Measurements from ENCODE around the gene CELA2B. TPM values are rescaled to one million over a fixed set of nuclear protein-coding genes. Genes with fewer than 3 reads are reported as not detected.
A peak's percentile ranks its signal among the peaks of the same experiment; 100 is the strongest.
"Not testable (repeated sequence)": the region's sequence is repeated elsewhere in the genome, so short reads cannot be mapped to it uniquely, and the experiment has no call there.

The CELA2B gene
- total and polyA plus RNA-seq, 3 experiments from 2014 or later: not detected

- peaks cover 0 to 2% (median 0%) of the 10 kb centered on the region in 5 donors for H3K9me3 Mint-ChIP-seq
- CTCF ChIA-PET: no interaction called here
- H3K4me3 Mint-ChIP-seq: no peak overlapping the region
These were observed 12.5 kb downstream of the CELA2B start for GRCh38 chr1:15488371-15488770.

DNA sequence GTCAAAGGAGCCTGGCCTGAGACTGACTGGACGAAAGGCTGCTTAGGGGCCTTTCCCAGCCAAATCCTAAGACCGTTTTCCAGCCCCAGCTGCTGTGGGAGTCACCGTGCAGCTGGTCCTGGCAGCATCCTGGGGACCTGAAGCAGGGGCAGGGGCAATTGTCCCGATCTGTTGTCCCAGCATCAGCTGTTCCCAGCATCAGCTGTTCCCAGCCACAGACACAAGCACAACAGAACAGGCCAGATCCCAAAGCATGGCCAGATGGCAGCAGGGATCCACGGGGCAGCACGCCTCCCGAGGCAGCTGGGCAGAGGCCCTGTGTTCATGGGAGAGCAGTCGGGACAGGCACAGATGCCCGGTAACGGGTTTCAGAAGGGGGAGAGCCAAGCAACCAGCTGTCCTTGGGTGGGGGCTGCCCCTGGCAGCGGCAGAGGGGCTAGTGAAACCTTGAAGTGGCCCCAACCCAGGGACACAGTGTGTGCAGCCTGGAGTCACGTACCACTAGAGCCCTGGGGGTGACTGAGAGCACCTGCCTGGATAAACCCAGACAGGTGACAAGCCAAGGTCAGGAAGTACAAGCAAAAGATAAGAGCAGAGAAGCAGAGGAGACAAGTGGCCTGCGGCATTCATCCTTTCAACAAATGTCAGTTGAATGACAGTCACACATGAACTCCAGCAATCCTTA is 13.3 kb downstream of the CELA2B start:
- no peaks in the 10 kb centered on the region for H3K27me3 Mint-ChIP-seq
- no peaks in the 10 kb centered on the region for H3K36me3 ChIP-seq (ENCODE audit: insufficient read depth, low read length)
- no peaks in the 10 kb centered on the region for H3K27me3 ChIP-seq (ENCODE audit: insufficient read depth, low read length, poor library complexity, severe bottlenecking)
- POLR2A ChIA-PET: no interaction called here
- H3K36me3 Mint-ChIP-seq: peaks cover 7 to 57% (median 16%) of the 10 kb centered on the region in 3 donors
- no peak for DNase-seq
- H3K9me3 Mint-ChIP-seq: peaks cover 0 to 2% (median 0%) of the 10 kb centered on the region in 5 donors
- no peak overlapping the region for H3K27ac ChIP-seq (ENCODE audit: low read depth, low read length)
- no peaks in the 10 kb centered on the region for H3K4me1 ChIP-seq (ENCODE audit: insufficient read depth, low read length)
- no peak overlapping the region for H3K4me3 ChIP-seq (ENCODE audit: low read length)
- peak overlapping the region in 1 of 8 donors; percentile 60 for H3K27ac Mint-ChIP-seq
- no peak overlapping the region for H3K4me3 Mint-ChIP-seq
- CTCF ChIA-PET: no interaction called here
- no peaks in the 10 kb centered on the region for H3K9me3 ChIP-seq (ENCODE audit: low read length)
- no peaks in the 10 kb centered on the region for H3K4me1 Mint-ChIP-seq

More at GRCh38 chr1:15488371-15488770, 12.5 kb downstream of the CELA2B start:
- Mint-ChIP-seq H3K36me3 (peaks cover 7 to 49% (median 13%) of the 10 kb centered on the region in 3 donors), H3K4me1 (no peaks in the 10 kb centered on the region), H3K27me3 (no peaks in the 10 kb centered on the region), H3K27ac (peak overlapping the region in 1 of 8 donors; percentile 32)
- no peak for DNase-seq
- Histone ChIP-seq H3K27ac (ENCODE audit: low read depth, low read length) (no peak overlapping the region), H3K4me3 (ENCODE audit: low read length) (no peak overlapping the region), H3K9me3 (ENCODE audit: low read length) (no peaks in the 10 kb centered on the region), H3K4me1 (ENCODE audit: insufficient read depth, low read length) (no peaks in the 10 kb centered on the region), H3K27me3 (ENCODE audit: insufficient read depth, low read length, poor library complexity, severe bottlenecking) (no peaks in the 10 kb centered on the region), H3K36me3 (ENCODE audit: insufficient read depth, low read length) (no peaks in the 10 kb centered on the region)
- POLR2A ChIA-PET: no interaction called here

DNA sequence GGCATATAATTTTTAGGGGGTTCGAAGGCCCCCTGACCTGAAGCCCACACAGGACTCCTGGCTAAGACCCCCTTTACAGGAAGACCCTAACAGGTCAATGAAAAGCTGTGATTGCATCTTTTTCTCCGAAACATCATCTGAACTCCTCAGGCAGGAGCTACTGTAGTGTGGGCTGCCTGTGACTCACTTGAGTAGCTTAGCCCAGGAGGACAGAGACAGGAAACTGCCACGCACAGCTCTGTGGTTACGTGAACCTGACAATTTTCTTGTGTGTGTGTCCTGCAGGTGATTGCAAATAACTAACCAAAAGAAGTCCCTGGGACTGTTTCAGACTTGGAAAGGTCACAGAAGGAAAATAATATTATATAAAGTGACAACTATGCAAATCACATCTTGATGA is 15.1 kb downstream of the CELA2B start:
- H3K27me3 ChIP-seq (ENCODE audit: insufficient read depth, low read length, poor library complexity, severe bottlenecking); CTCF ChIA-PET; DNase-seq; H3K27ac ChIP-seq (ENCODE audit: low read depth, low read length); H3K9me3 ChIP-seq (ENCODE audit: low read length); H3K4me3 Mint-ChIP-seq; H3K36me3 ChIP-seq (ENCODE audit: insufficient read depth, low read length); POLR2A ChIA-PET; H3K4me1 ChIP-seq (ENCODE audit: insufficient read depth, low read length); H3K4me1 Mint-ChIP-seq; H3K9me3 Mint-ChIP-seq; H3K4me3 ChIP-seq (ENCODE audit: low read length); H3K27me3 Mint-ChIP-seq: not testable (repeated sequence)
- peaks cover 10 to 62% (median 22%) of the 10 kb centered on the region in 3 donors for H3K36me3 Mint-ChIP-seq
- peak overlapping the region in 1 of 8 donors; percentile 60 for H3K27ac Mint-ChIP-seq

GRCh38 chr1:15492596-15492995 is 16.7 kb downstream of the CELA2B start:
- no peaks in the 10 kb centered on the region for H3K36me3 ChIP-seq (ENCODE audit: insufficient read depth, low read length)
- ChIA-PET CTCF (no interaction called here), POLR2A (no interaction called here)
- no peak overlapping the region for H3K4me3 Mint-ChIP-seq
- peaks cover 0 to 2% (median 0%) of the 10 kb centered on the region in 5 donors for H3K9me3 Mint-ChIP-seq
- no peak overlapping the region for H3K27ac ChIP-seq (ENCODE audit: low read depth, low read length)
- H3K27me3 Mint-ChIP-seq: no peaks in the 10 kb centered on the region
- H3K9me3 ChIP-seq (ENCODE audit: low read length): no peaks in the 10 kb centered on the region
- H3K27ac Mint-ChIP-seq: no peak overlapping the region
- no peaks in the 10 kb centered on the region for H3K27me3 ChIP-seq (ENCODE audit: insufficient read depth, low read length, poor library complexity, severe bottlenecking)
- no peaks in the 10 kb centered on the region for H3K4me1 ChIP-seq (ENCODE audit: insufficient read depth, low read length)
- peaks cover 4 to 60% (median 26%) of the 10 kb centered on the region in 3 donors for H3K36me3 Mint-ChIP-seq
- DNase-seq: no peak
- H3K4me1 Mint-ChIP-seq: no peaks in the 10 kb centered on the region
- H3K4me3 ChIP-seq (ENCODE audit: low read length): no peak overlapping the region

DNA sequence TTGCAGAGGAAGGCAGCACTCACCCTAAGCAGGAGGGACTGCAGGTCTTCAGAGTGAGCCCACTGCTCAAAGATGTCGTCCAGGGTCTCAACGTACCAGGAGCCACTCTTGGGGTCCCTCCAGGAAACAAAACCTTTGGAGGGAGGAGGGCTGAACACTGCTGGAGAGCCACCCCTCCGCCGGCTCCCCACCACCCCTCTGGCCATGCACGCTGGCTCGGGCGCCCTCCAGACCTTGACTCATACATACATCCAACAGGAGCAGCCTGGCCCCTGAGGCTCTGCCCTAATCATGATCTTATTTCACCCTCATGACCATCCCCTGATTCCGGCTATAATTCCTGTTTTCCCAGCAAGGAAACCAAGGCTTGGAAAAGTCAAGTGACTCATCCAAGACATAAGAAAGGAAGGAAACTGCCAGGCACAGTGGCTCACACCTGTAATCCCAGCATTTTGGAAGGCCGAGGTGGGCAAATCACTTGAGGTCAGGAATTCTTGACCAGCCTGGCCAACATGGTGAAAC is 18.0 kb downstream of the CELA2B start:
- no peak overlapping the region for H3K27ac ChIP-seq (ENCODE audit: low read depth, low read length)
- POLR2A ChIA-PET: no interaction called here
- H3K27ac Mint-ChIP-seq: no peak overlapping the region
- H3K9me3 ChIP-seq (ENCODE audit: low read length): no peaks in the 10 kb centered on the region
- no peak for DNase-seq
- no peak overlapping the region for H3K4me3 ChIP-seq (ENCODE audit: low read length)
- H3K9me3 Mint-ChIP-seq: peaks cover 0 to 2% (median 0%) of the 10 kb centered on the region in 5 donors
- no peaks in the 10 kb centered on the region for H3K4me1 Mint-ChIP-seq
- no peaks in the 10 kb centered on the region for H3K27me3 ChIP-seq (ENCODE audit: insufficient read depth, low read length, poor library complexity, severe bottlenecking)
- CTCF ChIA-PET: no interaction called here
- peaks cover 4 to 62% (median 26%) of the 10 kb centered on the region in 3 donors for H3K36me3 Mint-ChIP-seq
- no peaks in the 10 kb centered on the region for H3K36me3 ChIP-seq (ENCODE audit: insufficient read depth, low read length)
- no peak overlapping the region for H3K4me3 Mint-ChIP-seq
- no peaks in the 10 kb centered on the region for H3K4me1 ChIP-seq (ENCODE audit: insufficient read depth, low read length)
- H3K27me3 Mint-ChIP-seq: no peaks in the 10 kb centered on the region

DNA sequence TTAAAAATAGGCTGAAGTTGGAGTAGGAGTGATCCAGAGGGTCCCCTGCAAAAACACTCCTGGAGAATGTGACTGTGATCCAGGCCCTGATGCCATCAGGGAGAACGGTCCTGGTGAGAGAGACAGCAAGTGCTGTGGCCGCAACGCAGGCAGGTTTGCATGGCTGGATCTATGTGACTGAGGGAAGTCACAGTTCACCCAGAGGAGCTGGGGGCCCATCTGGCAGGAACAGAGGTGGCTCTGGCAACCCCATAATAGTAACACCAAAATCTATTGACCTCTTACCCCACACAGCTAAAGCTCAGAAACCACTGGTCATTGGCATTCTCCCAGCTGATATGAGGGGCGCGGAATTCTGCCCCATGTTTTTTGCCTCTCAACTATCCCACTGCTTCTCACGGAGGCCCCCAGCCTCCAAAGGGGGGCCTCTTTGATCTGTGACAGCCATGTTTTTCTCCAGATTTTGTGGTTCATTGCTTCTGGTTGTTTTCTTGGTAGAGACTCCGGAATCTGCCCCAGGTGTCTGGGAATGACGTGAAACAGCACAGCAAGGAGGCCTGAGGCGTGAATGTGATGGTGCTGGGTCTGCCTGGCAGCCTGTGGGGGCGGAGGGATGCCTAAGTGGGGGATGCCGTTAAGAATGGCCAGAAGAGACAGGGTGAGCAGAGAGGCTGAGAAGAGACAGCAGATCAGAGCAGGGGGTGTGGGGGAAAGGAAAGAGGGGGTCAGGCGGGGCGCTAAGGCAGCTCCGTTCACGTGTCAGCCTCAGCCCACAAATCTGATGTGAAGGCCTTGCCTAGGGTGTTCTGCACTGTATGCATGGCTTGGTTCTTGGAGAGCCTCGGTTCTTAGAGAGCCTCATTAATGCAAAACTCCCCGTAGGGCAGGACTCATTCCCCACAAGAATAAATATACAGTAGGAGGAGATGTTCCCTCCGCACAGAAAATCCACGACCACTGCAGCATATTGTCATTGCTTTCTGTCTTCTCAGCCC is 24.6 kb downstream of the CELA2B start:
- POLR2A ChIA-PET: no interaction called here
- CTCF ChIA-PET: interaction anchor here (0.5 to 0.6 kb wide), 2 partner anchors 73 to 372 kb away, joined by 3 read pairs; no protein-coding TSS in a partner anchor
- Histone ChIP-seq H3K9me3 (ENCODE audit: low read length) (no peaks in the 10 kb centered on the region), H3K4me1 (ENCODE audit: insufficient read depth, low read length) (no peaks in the 10 kb centered on the region), H3K27me3 (ENCODE audit: insufficient read depth, low read length, poor library complexity, severe bottlenecking) (no peaks in the 10 kb centered on the region), H3K4me3 (ENCODE audit: low read length) (no peak overlapping the region), H3K27ac (ENCODE audit: low read depth, low read length) (no peak overlapping the region), H3K36me3 (ENCODE audit: insufficient read depth, low read length) (no peaks in the 10 kb centered on the region)
- no peak overlapping the region for H3K4me3 Mint-ChIP-seq
- DNase-seq: no peak
- peaks cover 7 to 61% (median 10%) of the 10 kb centered on the region in 3 donors for H3K36me3 Mint-ChIP-seq
- H3K4me1 Mint-ChIP-seq: no peaks in the 10 kb centered on the region
- no peaks in the 10 kb centered on the region for H3K9me3 Mint-ChIP-seq
- H3K27ac Mint-ChIP-seq: peak overlapping the region in 1 of 8 donors; percentile 66
- no peaks in the 10 kb centered on the region for H3K27me3 Mint-ChIP-seq

DNA sequence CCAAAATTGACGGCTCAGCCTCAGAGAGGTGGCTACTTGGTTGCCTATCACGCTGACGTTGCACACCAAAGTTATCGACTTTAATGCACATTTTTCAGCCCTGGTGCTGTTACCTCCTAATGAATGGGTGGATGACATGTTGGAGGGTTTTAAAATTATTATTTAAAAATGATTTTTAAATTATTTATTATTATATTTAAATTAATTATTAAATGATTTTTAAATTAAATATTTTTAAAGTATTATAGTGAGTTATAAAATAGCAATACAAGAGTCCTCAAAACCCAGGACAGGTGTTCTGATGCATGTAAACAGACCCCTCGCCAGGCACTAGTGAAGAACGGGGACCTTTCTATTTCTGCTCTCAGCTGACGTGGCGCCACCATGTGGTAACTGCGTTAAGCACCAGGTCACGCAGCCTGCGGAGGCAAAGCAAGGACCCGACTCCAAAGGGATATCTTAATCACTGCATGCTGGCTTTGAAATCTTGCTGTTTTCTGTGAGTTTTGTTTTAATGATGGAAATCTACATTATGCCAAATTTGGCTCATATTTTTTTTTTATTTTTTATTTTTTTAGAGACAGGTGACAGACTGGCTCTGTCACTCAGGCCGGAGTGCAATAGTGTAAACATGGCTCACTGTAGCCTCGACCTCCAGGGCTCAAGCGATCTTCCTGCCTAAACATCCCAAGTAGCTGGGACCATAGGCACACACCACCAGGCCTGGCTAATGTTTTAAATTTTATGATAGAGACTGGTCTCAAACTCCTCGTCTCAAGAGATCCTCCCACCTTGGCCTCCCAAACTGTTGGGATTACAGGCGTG is 25.5 kb downstream of the CELA2B start:
- Mint-ChIP-seq H3K4me1 (no peaks in the 10 kb centered on the region), H3K27me3 (no peaks in the 10 kb centered on the region), H3K4me3 (no peak overlapping the region), H3K27ac (no peak overlapping the region), H3K36me3 (peaks cover 3 to 56% (median 3%) of the 10 kb centered on the region in 3 donors), H3K9me3 (no peaks in the 10 kb centered on the region)
- Histone ChIP-seq H3K27me3 (ENCODE audit: insufficient read depth, low read length, poor library complexity, severe bottlenecking) (no peaks in the 10 kb centered on the region), H3K27ac (ENCODE audit: low read depth, low read length) (no peak overlapping the region), H3K4me3 (ENCODE audit: low read length) (no peak overlapping the region), H3K4me1 (ENCODE audit: insufficient read depth, low read length) (no peaks in the 10 kb centered on the region), H3K36me3 (ENCODE audit: insufficient read depth, low read length) (no peaks in the 10 kb centered on the region), H3K9me3 (ENCODE audit: low read length) (no peaks in the 10 kb centered on the region)
- ChIA-PET POLR2A (no interaction called here), CTCF (interaction anchor here (0.6 kb wide), 1 partner anchor 72 kb away, joined by 3 read pairs; no protein-coding TSS in a partner anchor)
- DNase-seq: peak in 2 of 5 donors; percentile 16 to 24
